H1 (cell line): ENCODE data around the gene ESR1. TPM values are rescaled to one million over a fixed set of nuclear protein-coding genes. Genes with fewer than 3 reads are reported as not detected.

ENCODE experiments used
- CTCF ChIA-PET: fragments of 300-600 bp; sonication (Branson Sonifier 250); formaldehyde crosslinking; loops from one replicate; lab custom pipeline; 2021; ENCODE audit not compliant: partially characterized antibody; lab: Charles Lee
- POLR2A ChIA-PET: fragments of 300-600 bp; sonication (Branson Sonifier 250); formaldehyde crosslinking; loops from one replicate; lab custom pipeline; 2021; ENCODE audit warnings: inconsistent platforms; ENCODE audit not compliant: partially characterized antibody; lab: Charles Lee
- DNase-seq, 2 experiments: peaks; one replicate each; pipeline versions ENCODE4 v3.0.0 to v3.0.0-alpha.2; 2010 to 2022; ENCODE audit warnings: low spot score in 2 of 2, low read depth in 1 of 2, mixed read lengths in 1 of 2
- FAIRE-seq: peaks from 2 replicates; lab custom pipeline; 2011; peaks lifted over from hg19 to GRCh38; lab: Jason Lieb, UNC
- H2AFZ ChIP-seq: 2 replicates; pipeline ENCODE4 v1.8.1; 2012; ENCODE audit warnings: low read length, inconsistent platforms
- H2AK5ac ChIP-seq: 2 replicates; pipeline ENCODE4 v1.6.1; 2013; ENCODE audit warnings: low read depth, low read length
- H2BK120ac ChIP-seq: replicated peaks from 2 replicates; pipeline ENCODE3; 2013; ENCODE audit warnings: low read depth, low read length, inconsistent platforms
- H2BK12ac ChIP-seq: 2 replicates; pipeline ENCODE4 v1.6.1; 2013; ENCODE audit warnings: low read depth, low read length
- H2BK15ac ChIP-seq: 2 replicates; pipeline ENCODE4 v1.6.1; 2013; ENCODE audit warnings: low read length
- H2BK20ac ChIP-seq: 2 replicates; pipeline ENCODE4 v1.6.1; 2013; ENCODE audit warnings: low read length
- H2BK5ac ChIP-seq: 2 replicates; pipeline ENCODE4 v1.6.1; 2013; ENCODE audit warnings: low read depth, low read length
- H3K14ac ChIP-seq: 2 replicates; pipeline ENCODE4 v1.6.1; 2013; ENCODE audit warnings: inconsistent platforms; ENCODE audit not compliant: insufficient read length
- H3K18ac ChIP-seq: 2 replicates; pipeline ENCODE4 v1.6.1; 2013; ENCODE audit warnings: low read length; ENCODE audit errors: extremely low read depth
- H3K23ac ChIP-seq: 2 replicates; pipeline ENCODE4 v1.6.1; 2013; ENCODE audit warnings: inconsistent platforms; ENCODE audit not compliant: insufficient read length
- H3K23me2 ChIP-seq: 2 replicates; pipeline ENCODE4 v1.6.1; 2013; ENCODE audit warnings: low read depth, low read length
- H3K27ac ChIP-seq: 2 replicates; pipeline ENCODE4 v1.6.1; 2011; ENCODE audit warnings: low read depth, low read length, inconsistent platforms
- H3K27me3 ChIP-seq, 4 experiments: replicated peaks in 1 of 4; 1 replicate in 1 of 4; 2 replicates in 3 of 4; pipeline versions ENCODE4 v1.6.1 to v1.8.1; 2011 to 2013; ENCODE audit warnings: low read length in 3 of 4, mild to moderate bottlenecking in 3 of 4, inconsistent platforms in 2 of 4, mixed read lengths in 2 of 4, moderate library complexity in 1 of 4; ENCODE audit not compliant: control insufficient read depth in 3 of 4, insufficient read depth in 3 of 4; ENCODE audit errors: extremely low read depth in 1 of 4
- H3K36me3 ChIP-seq, 4 experiments: 2 replicates each; pipeline versions ENCODE4 v1.6.1 to v1.8.1; 2011 to 2013; ENCODE audit warnings: mild to moderate bottlenecking in 4 of 4, low read length in 3 of 4, moderate library complexity in 2 of 4, control low read depth in 1 of 4, inconsistent platforms in 1 of 4; ENCODE audit not compliant: insufficient read depth in 4 of 4, control insufficient read depth in 2 of 4
- H3K4ac ChIP-seq: replicated peaks from 2 replicates; pipeline ENCODE3; 2013; ENCODE audit warnings: low read length, low read depth, mixed read lengths, inconsistent platforms; ENCODE audit not compliant: insufficient read length
- H3K4me1 ChIP-seq, 4 experiments: replicated peaks in 1 of 4; 1 replicate in 1 of 4; 2 replicates in 3 of 4; pipeline versions ENCODE4 v1.6.1 to v1.8.1; 2011 to 2013; ENCODE audit warnings: low read length in 3 of 4, inconsistent platforms in 2 of 4, mixed read lengths in 1 of 4; ENCODE audit not compliant: insufficient read depth in 4 of 4, control insufficient read depth in 3 of 4
- H3K4me2 ChIP-seq, 2 experiments: 2 replicates each; pipeline versions ENCODE4 v1.6.1 to v1.8.1; 2011 to 2013; ENCODE audit warnings: low read depth in 2 of 2, low read length in 2 of 2, control low read depth in 1 of 2, inconsistent platforms in 1 of 2, mild to moderate bottlenecking in 1 of 2; ENCODE audit not compliant: insufficient read depth in 1 of 2
- H3K4me3 ChIP-seq, 4 experiments: fragments of 200-600, 300-600 bp in 1 of 4; sonication (generic), shearing (Covaris generic), sonication (Bioruptor Twin) in 1 of 4; 2 replicates each; pipeline versions ENCODE4 v1.5.1 to v1.8.1; 2011 to 2016; ENCODE audit warnings: low read length in 4 of 4, low read depth in 3 of 4, control low read depth in 2 of 4, inconsistent platforms in 2 of 4, mild to moderate bottlenecking in 2 of 4, mixed read lengths in 1 of 4, moderate library complexity in 1 of 4; ENCODE audit not compliant: insufficient read depth in 2 of 4; ENCODE audit errors: extremely low read depth in 1 of 4
- H3K56ac ChIP-seq: replicated peaks from 2 replicates; pipeline ENCODE3; 2013; ENCODE audit warnings: low read depth, mild to moderate bottlenecking, mixed read lengths, low read length, inconsistent platforms; ENCODE audit not compliant: insufficient read length
- H3K79me1 ChIP-seq: 2 replicates; pipeline ENCODE4 v1.6.1; 2013; ENCODE audit warnings: low read depth, low read length, control low read depth
- H3K79me2 ChIP-seq, 2 experiments: 2 replicates each; pipeline versions ENCODE4 v1.6.1 to v1.8.1; 2012 to 2013; ENCODE audit warnings: low read length in 2 of 2, mild to moderate bottlenecking in 2 of 2, inconsistent platforms in 1 of 2; ENCODE audit not compliant: insufficient read depth in 2 of 2, control insufficient read depth in 1 of 2
- H3K9ac ChIP-seq, 4 experiments: replicated peaks in 1 of 4; 1 replicate in 1 of 4; 2 replicates in 3 of 4; pipeline versions ENCODE4 v1.6.1 to v1.8.1; 2011 to 2013; ENCODE audit warnings: low read depth in 3 of 4, low read length in 3 of 4, control low read depth in 2 of 4, mild to moderate bottlenecking in 2 of 4, moderate library complexity in 2 of 4, inconsistent platforms in 1 of 4; ENCODE audit errors: extremely low read depth in 1 of 4
- H3K9me3 ChIP-seq, 2 experiments: 2 replicates each; pipeline versions ENCODE4 v1.6.1 to v1.8.1; 2012 to 2013; ENCODE audit warnings: mild to moderate bottlenecking in 2 of 2, moderate library complexity in 2 of 2, control low read depth in 1 of 2, inconsistent platforms in 1 of 2, low read depth in 1 of 2, low read length in 1 of 2, mixed read lengths in 1 of 2; ENCODE audit not compliant: insufficient read depth in 2 of 2
- H4K20me1 ChIP-seq, 2 experiments: replicated peaks in 1 of 2; 2 replicates each; pipeline versions ENCODE3 to v1.8.1; 2011 to 2013; ENCODE audit warnings: inconsistent platforms in 2 of 2, low read length in 2 of 2, mild to moderate bottlenecking in 1 of 2; ENCODE audit not compliant: insufficient read depth in 2 of 2, control insufficient read depth in 1 of 2
- H4K5ac ChIP-seq: 2 replicates; pipeline ENCODE4 v1.6.1; 2013; ENCODE audit warnings: low read length, low read depth, mixed read lengths, inconsistent platforms; ENCODE audit not compliant: insufficient read length
- H4K8ac ChIP-seq: 2 replicates; pipeline ENCODE4 v1.8.0; 2013; ENCODE audit warnings: mild to moderate bottlenecking, moderate library complexity, low read length, inconsistent platforms; ENCODE audit not compliant: insufficient read depth; ENCODE audit errors: extremely low read depth
- H4K91ac ChIP-seq: replicated peaks from 2 replicates; pipeline ENCODE3; 2013; ENCODE audit warnings: low read length, mixed read lengths, inconsistent platforms; ENCODE audit not compliant: insufficient read length
- CHD2 ChIP-seq: IDR thresholded peaks from 2 replicates; pipeline ENCODE4 v1.6.1; 2012; ENCODE audit warnings: low read length, improper control_type of control experiment
- ZNF274 ChIP-seq: IDR thresholded peaks from 2 replicates; pipeline ENCODE4 v1.7.0; 2012; ENCODE audit warnings: low read length, borderline replicate concordance; ENCODE audit errors: extremely low read depth
- WGBS, 2 experiments: shearing (Covaris generic) in 1 of 2; methylation state at CpG; one replicate each; pipeline versions ENCODE4 v1.1.6 to v1.1.7; 2013 to 2015; ENCODE audit warnings: low lambda C conversion rate in 2 of 2, mixed read lengths in 2 of 2, inconsistent platforms in 1 of 2, low coverage in 1 of 2, missing lambda C conversion rate in 1 of 2; ENCODE audit not compliant: insufficient replicate concordance in 2 of 2, insufficient coverage in 1 of 2, insufficient read length in 1 of 2; ENCODE audit errors: extremely low coverage in 1 of 2, missing lambda C conversion rate in 1 of 2; 5-methylcytosine and 5-hydroxymethylcytosine counted together
- polyA plus RNA-seq, 7 experiments: library from polyadenylated mRNA; depleted of rRNA in 3 of 7; stranded (reverse) in 5 of 7; unstranded in 2 of 7; fragments of >200 nt in 5 of 7; fragments of 200-250 nt in 2 of 7; gene quantifications; 1 replicate in 5 of 7; 2 replicates in 1 of 7; 4 replicates in 1 of 7; pipeline versions ENCODE4 v1.2.1 to v1.2.3, GENCODE V29; 2011 to 2013; ENCODE audit warnings: missing spikeins in 2 of 7, mixed read lengths in 2 of 7
- total RNA-seq: library from RNA; stranded (reverse); fragmentation: NEBNext Ultra II Directional; extraction: Animal tissue kit (Norgen Biotek cat#: 25700); gene quantifications from 2 replicates; pipeline ENCODE4 v1.2.1, GENCODE V29; 2021

ESR1 gene
- total and polyA plus RNA-seq, 2 of the 8 experiments (the other 6 are each of a cell fraction or from before 2014, with no cell fraction given) = 0.03 to 0.17 TPM

GRCh38 chr6:152062476-152062875 lies 255.0 kb downstream of the ESR1 start:
- DNase-seq (no peak), FAIRE-seq (no peak)
- Histone ChIP-seq H3K4ac (no peak overlapping the region), H3K4me1 (peaks cover 0 to 7% (median 3%) of the 10 kb centered on the region in 4 experiments; a peak in 2 of 7 replicates), H2BK120ac (no peak overlapping the region), H2BK12ac (no peak overlapping the region), H3K4me3 (no peak overlapping the region), H3K27me3 (peaks cover 0 to 1% (median 0%) of the 10 kb centered on the region in 4 experiments; a peak in 1 of 7 replicates), H3K79me2 (no peaks in the 10 kb centered on the region), H2BK20ac (no peak overlapping the region), H3K14ac (no peak overlapping the region), H3K18ac (no peak overlapping the region), H4K20me1 (no peaks in the 10 kb centered on the region), H3K4me2 (no peak overlapping the region), H4K8ac (no peak overlapping the region), H2BK5ac (no peak overlapping the region), H3K9me3 (no peaks in the 10 kb centered on the region), H4K5ac (no peak overlapping the region), H3K27ac (no peak overlapping the region), H2BK15ac (no peak overlapping the region), H4K91ac (no peak overlapping the region), H3K23me2 (no peaks in the 10 kb centered on the region), H2AFZ (no peak overlapping the region), H3K79me1 (no peaks in the 10 kb centered on the region), H3K23ac (no peak overlapping the region), H3K56ac (no peak overlapping the region), H3K36me3 (no peaks in the 10 kb centered on the region), H2AK5ac (no peak overlapping the region), H3K9ac (no peak overlapping the region)
- POLR2A ChIA-PET = interaction anchor here (0.9 kb wide), 1 partner anchor 14 kb away, joined by 3 read pairs; no protein-coding TSS in a partner anchor
- TF ChIP-seq CHD2 (no peak), ZNF274 (no peak)
- 84% methylated on average over 5 of the region's 5 CpGs; no CpG with 5 or more reads in 1 of the 2 experiments for WGBS, 2 experiments
- CTCF ChIA-PET = interaction anchor here (0.5 to 1.1 kb wide), 2 partner anchors 63 to 348 kb away, joined by 4 to 5 read pairs; no protein-coding TSS in a partner anchor
